GM12875 (cell line): ENCODE data around the gene HOXC6.

ENCODE experiments used
- H3K4me3 ChIP-seq: one replicate; pipeline ENCODE4 v1.5.1; 2011; ENCODE audit warnings: low read depth, low read length, control low read depth
- TF ChIP-seq, protein P1 (sequence below): IDR thresholded peaks from 2 replicates; pipeline ENCODE4 v1.5.1; 2011; ENCODE audit warnings: low read depth, mild to moderate bottlenecking, control low read depth, inconsistent platforms, low read length, moderate library complexity, borderline replicate concordance; ENCODE audit not compliant: insufficient read depth

The HOXC6 gene

DNA sequence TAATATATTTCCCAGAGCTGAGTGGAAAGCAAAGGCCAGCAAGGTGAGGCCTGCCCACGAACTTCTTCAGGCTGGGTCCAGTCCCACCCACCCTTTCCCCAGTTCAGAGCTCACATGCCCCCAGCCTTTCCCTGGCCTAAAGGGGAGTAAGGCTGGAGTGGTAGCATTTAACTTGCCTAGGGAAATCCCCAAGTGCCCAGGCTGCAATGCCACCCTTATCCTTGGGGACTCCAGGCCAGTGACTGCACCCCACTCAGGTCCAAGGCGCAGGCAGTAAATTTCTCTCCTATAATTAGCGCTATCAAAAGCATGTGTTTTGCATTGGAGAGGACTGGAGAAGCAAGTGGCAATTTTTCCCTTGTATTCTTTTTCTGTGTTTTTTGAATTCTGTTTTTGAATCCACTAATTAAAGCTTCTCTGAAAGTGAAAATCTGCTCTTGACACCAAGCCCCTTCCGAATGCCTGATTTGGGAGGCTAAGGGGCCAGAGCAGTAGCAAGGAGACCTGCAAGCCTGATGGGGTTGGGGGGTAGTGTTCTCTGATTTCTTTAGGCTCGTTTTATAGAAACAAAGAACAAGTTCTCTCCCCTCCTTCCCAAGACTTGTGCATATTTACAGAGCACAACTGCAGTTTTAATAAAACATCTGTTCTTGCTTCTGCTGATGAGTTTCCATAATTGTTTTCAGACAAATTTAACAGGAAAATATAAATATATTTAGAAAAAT lies 3.5 kb upstream of the HOXC6 start:
- no peak overlapping the region for H3K4me3 ChIP-seq
- TF ChIP-seq, protein P1, sequence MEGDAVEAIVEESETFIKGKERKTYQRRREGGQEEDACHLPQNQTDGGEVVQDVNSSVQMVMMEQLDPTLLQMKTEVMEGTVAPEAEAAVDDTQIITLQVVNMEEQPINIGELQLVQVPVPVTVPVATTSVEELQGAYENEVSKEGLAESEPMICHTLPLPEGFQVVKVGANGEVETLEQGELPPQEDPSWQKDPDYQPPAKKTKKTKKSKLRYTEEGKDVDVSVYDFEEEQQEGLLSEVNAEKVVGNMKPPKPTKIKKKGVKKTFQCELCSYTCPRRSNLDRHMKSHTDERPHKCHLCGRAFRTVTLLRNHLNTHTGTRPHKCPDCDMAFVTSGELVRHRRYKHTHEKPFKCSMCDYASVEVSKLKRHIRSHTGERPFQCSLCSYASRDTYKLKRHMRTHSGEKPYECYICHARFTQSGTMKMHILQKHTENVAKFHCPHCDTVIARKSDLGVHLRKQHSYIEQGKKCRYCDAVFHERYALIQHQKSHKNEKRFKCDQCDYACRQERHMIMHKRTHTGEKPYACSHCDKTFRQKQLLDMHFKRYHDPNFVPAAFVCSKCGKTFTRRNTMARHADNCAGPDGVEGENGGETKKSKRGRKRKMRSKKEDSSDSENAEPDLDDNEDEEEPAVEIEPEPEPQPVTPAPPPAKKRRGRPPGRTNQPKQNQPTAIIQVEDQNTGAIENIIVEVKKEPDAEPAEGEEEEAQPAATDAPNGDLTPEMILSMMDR: no peak

DNA sequence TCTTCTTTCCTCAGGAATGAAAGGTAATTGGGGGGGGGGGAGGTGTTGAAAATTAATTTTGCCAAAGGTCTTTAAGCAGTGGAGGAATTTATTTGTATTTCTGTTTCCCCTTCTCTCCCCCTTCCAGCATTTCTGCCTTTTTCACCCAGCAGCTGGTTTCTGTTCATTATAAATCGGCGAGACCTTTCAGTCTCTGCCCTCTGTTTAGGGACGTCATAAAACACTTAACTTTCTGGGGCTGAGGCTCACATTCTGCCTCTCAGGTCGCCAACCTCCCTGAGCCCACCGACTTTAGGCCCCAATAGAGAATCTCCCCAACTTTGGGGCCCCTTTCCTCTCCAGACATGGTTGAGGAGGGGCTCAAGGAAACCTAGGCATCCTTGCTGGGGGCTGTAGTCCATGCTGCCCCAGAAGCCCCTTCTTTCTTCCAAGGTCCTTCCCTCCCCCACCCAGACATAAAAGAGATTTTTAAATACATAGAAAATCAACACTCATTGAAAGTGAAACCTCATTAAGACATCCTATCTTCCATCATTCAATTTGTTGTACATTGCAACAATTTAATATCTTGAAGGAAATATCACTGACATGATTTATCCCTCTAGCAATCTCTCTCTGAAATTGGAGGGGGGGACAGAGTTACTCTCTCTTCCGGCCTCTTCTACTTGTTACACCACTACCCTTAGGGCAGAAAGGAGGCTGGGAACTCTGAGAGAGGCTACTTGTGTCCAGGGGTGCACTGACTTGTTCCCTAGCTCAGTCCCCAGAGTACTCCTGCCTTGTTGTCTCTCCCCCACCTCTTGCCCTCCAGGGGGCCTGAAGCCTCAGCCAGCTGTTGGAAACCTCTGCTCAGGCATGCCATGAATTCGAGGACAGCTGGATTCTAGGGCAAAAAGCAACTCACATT lies 2.5 kb upstream of the HOXC6 start:
- TF ChIP-seq, protein P1: no peak
- no peak overlapping the region for H3K4me3 ChIP-seq

GRCh38 chr12:54026640-54027441 lies 1.4 kb upstream of the HOXC6 start:
- H3K4me3 ChIP-seq: no peak overlapping the region
- TF ChIP-seq, protein P1: no peak

GRCh38 chr12:54027442-54027786 lies 826 bp upstream of the HOXC6 start:
- TF ChIP-seq, protein P1: no peak
- H3K4me3 ChIP-seq: no peak overlapping the region

GRCh38 chr12:54029529-54030441 lies 1.5 kb downstream of the HOXC6 start:
- H3K4me3 ChIP-seq: no peak overlapping the region
- TF ChIP-seq, protein P1: no peak

- TF ChIP-seq, protein P1: no peak
These were observed 2.2 kb downstream of the HOXC6 start for GRCh38 chr12:54030442-54030801.

More at GRCh38 chr12:54030442-54030801, 2.2 kb downstream of the HOXC6 start:
- H3K4me3 ChIP-seq: no peak overlapping the region
